K562 (cell line): ENCODE data around the gene LIMS2. TPM values are rescaled to one million over a fixed set of nuclear protein-coding genes. Genes with fewer than 3 reads are reported as not detected.

Experiments used
- ARNT ChIP-seq, 2 experiments: fragments of 450-650 bp; IDR thresholded peaks; 2 replicates each; pipeline ENCODE4 v1.6.1; 2016; ENCODE audit warnings: mild to moderate bottlenecking in 1 of 2
- CHCHD3 ChIP-seq: fragments of 250-450 bp; sonication (Bioruptor Pico); IDR thresholded peaks from 2 replicates; pipeline ENCODE4 v2.1.2; 2022; ENCODE audit warnings: mild to moderate bottlenecking
- COPS2 ChIP-seq: fragments of 450-650 bp; conservative IDR thresholded peaks from 2 replicates; pipeline ENCODE4 v1.6.1; 2016; ENCODE audit warnings: mild to moderate bottlenecking, moderate library complexity
- PCBP1 ChIP-seq: fragments of 200-400 bp; formaldehyde crosslinking; IDR thresholded peaks from 2 replicates; pipeline ENCODE4 v1.6.1; 2018; ENCODE audit warnings: mild to moderate bottlenecking, low read depth, low read length; ENCODE audit not compliant: poor library complexity, severe bottlenecking
- PCBP2 ChIP-seq: fragments of 200-400 bp; formaldehyde crosslinking; IDR thresholded peaks from 2 replicates; pipeline ENCODE4 v1.6.1; 2018; ENCODE audit warnings: low read length, low read depth, mild to moderate bottlenecking, moderate library complexity; ENCODE audit not compliant: poor library complexity, severe bottlenecking
- RBM22 ChIP-seq: fragments of 200-400 bp; formaldehyde crosslinking; IDR thresholded peaks from 2 replicates; pipeline ENCODE4 v1.6.1; 2018; ENCODE audit warnings: low read length, low read depth; ENCODE audit not compliant: poor library complexity, severe bottlenecking
- SMARCC2 ChIP-seq: fragments of 450-650 bp; IDR thresholded peaks from 2 replicates; pipeline ENCODE4 v1.6.1; 2017; ENCODE audit warnings: antibody characterized with exemption, moderate library complexity, mild to moderate bottlenecking, low read depth
- ZNF12 ChIP-seq: sonication (generic); formaldehyde crosslinking; IDR thresholded peaks from 2 replicates; pipeline ENCODE4 v1.4.0; 2020; ENCODE audit warnings: mild to moderate bottlenecking, missing genetic modification reagents
- ZNF644 ChIP-seq: fragments of 200-800 bp; sonication (Bioruptor generic); IDR thresholded peaks from 2 replicates; pipeline ENCODE4 v1.6.1; 2016; ENCODE audit warnings: low read depth, missing genetic modification characterization, missing compliant biosample characterization
- polyA plus RNA-seq, 8 experiments: library from polyadenylated mRNA; depleted of rRNA in 4 of 8; stranded (reverse) in 5 of 8; unstranded in 3 of 8; fragments of >200 nt; fragmentation: Nextera tagmentation in 2 of 8; fragmentation: Illumina TruSeq in 1 of 8; extraction: Ambion mirVana in 2 of 8; extraction: Trizol in 1 of 8; gene quantifications; 2 replicates each; pipeline versions ENCODE4 v1.2.1 to v1.2.3, GENCODE V29; 2011 to 2014; ENCODE audit warnings: inconsistent platforms in 1 of 8, missing spikeins in 1 of 8
- total RNA-seq, 7 experiments: library from RNA; depleted of rRNA in 6 of 7; stranded (reverse); fragments of >200 nt in 6 of 7; fragmentation: Illumina TruSeq in 2 of 7; extraction: Trizol in 2 of 7; gene quantifications; 2 replicates each; pipeline versions ENCODE4 v1.2.1 to v1.2.3, GENCODE V29; 2011 to 2021; ENCODE audit warnings: low replicate concordance in 1 of 7
- TF ChIP-seq, protein P1 (sequence below): fragments of 250-450 bp; sonication (Bioruptor Pico); IDR thresholded peaks from 2 replicates; pipeline ENCODE4 v1.5.0; 2021; ENCODE audit warnings: mild to moderate bottlenecking, moderate library complexity
- TF ChIP-seq, protein P2 (sequence below): sonication (generic); formaldehyde crosslinking; IDR thresholded peaks from 2 replicates; pipeline ENCODE4 v1.8.1; 2023; ENCODE audit warnings: missing genetic modification reagents, mild to moderate bottlenecking, borderline replicate concordance
- TF ChIP-seq, protein P3 (sequence below), 2 experiments: fragments of 250-450 bp in 1 of 2; fragments of 450-650 bp in 1 of 2; sonication (Bioruptor Pico) in 1 of 2; IDR thresholded peaks; 2 replicates each; pipeline versions ENCODE4 v1.6.1 to v1.8.0; 2016 to 2021; ENCODE audit warnings: mild to moderate bottlenecking in 2 of 2, moderate library complexity in 2 of 2, missing compliant biosample characterization in 1 of 2, missing genetic modification characterization in 1 of 2
- TF ChIP-seq, protein P4 (sequence below): conservative IDR thresholded peaks from 2 replicates; pipeline ENCODE4 v1.6.1; 2011; ENCODE audit warnings: low read depth, mild to moderate bottlenecking, low read length; ENCODE audit not compliant: control insufficient read depth
- TF ChIP-seq, protein P5 (sequence below), 2 experiments: fragments of 450-650 bp in 1 of 2; sonication (generic) in 1 of 2; formaldehyde crosslinking; conservative IDR thresholded peaks; 2 replicates each; pipeline versions ENCODE4 v1.4.0 to v1.8.1; 2020 to 2022; ENCODE audit warnings: mild to moderate bottlenecking in 1 of 2, missing genetic modification reagents in 1 of 2

LIMS2 gene
- total and polyA plus RNA-seq, 9 of the 15 experiments (the other 6 are each of a cell fraction or from before 2014, with no cell fraction given): 0.04 to 0.22 TPM; not detected in 7

DNA sequence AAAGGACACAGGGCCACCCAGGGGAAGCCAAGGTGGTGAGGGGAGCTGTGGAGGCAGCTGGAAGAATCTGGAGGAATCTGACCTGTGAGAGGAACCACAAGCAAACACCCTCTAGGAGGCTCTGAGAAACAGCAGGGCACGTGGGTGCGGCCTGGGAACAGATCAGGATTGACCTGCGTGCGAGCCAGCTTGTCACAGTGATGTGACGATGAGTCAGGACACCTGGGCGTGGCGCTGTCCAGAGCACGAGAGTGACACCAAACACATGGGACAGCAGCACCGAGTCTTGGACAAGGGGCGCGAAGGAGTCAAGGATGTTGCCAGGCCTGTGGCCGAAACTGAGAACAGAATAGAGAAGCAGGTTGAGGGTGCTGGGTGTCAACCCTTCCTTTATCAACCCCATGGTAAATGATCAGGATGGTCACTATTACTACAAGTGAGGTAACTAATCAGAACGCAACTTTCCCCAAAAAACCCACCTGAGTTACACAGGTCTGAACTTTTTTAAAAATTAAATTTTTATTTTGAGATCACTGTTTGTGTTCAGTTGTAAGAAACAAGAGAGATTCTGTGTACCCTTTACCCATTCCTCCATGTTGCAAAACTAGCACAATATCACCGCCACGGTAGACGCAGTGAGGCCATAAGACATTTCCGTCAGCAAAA is 25.3 kb upstream of the LIMS2 start (continued):
- TF ChIP-seq, protein P1, sequence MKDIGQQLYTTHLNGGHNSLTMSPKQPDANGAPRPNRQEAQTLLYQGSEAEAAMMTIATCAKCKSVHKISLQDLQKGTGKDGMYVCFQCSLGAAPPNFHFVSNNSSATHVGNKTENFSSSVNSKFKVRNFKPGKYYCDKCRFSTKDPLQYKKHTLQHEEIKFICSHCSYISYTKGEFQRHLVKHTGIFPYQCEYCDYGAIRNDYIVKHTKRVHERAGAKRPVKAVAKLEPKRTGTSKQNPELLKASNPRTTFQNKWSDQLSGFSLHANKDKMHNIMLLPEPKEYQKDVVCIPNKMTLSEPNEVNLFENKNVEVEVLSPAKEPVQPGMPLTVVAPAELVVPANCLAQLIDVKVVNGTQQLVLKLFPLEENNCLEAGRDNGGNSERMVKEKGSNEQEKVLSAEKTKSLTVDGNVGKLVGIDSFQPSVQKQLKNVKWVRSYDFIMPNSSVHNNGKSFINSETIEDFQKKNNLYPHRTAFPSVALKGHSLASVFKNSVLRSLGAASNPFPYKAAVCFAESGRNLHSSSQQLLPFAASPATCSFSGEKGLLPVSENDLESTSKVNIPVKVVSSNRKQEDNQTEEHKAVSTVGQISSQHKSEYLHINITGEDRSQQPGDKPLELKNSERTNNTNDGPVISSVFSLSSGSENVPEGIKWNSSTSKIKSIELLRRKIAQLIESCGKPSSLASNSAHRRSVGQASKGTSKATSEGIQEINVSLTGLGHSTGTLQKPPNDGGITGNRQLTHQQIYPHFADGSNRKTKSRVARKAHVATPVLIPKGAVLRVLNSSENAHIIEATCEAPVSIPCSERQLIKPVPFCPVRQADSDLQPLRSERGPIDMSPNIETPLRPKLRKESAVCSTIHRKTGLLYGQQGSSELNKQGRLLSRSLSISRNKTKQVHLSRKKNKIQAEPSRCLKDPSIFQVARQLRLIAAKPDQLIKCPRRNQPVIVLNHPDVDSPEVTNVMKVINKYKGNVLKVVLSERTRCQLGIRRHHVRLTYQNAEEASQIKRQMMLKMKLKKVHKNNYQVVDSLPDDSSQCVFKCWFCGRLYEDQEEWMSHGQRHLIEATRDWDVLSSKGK: no peak
- TF ChIP-seq CHCHD3 (CRISPR knock-in tag) (0 out of 2 replicates have a peak, but pooled peaks have one; percentile 1), RBM22 (no peak), ZNF12 (no peak), ARNT (IDR thresholded peaks at IDR 0.05) (peak; percentile 36 to 42; a peak in 2 of 4 replicates), PCBP1 (no peak), ZNF644 (tag) (no peak), PCBP2 (no peak), COPS2 (no peak), SMARCC2 (no peak)
- TF ChIP-seq, protein P2, sequence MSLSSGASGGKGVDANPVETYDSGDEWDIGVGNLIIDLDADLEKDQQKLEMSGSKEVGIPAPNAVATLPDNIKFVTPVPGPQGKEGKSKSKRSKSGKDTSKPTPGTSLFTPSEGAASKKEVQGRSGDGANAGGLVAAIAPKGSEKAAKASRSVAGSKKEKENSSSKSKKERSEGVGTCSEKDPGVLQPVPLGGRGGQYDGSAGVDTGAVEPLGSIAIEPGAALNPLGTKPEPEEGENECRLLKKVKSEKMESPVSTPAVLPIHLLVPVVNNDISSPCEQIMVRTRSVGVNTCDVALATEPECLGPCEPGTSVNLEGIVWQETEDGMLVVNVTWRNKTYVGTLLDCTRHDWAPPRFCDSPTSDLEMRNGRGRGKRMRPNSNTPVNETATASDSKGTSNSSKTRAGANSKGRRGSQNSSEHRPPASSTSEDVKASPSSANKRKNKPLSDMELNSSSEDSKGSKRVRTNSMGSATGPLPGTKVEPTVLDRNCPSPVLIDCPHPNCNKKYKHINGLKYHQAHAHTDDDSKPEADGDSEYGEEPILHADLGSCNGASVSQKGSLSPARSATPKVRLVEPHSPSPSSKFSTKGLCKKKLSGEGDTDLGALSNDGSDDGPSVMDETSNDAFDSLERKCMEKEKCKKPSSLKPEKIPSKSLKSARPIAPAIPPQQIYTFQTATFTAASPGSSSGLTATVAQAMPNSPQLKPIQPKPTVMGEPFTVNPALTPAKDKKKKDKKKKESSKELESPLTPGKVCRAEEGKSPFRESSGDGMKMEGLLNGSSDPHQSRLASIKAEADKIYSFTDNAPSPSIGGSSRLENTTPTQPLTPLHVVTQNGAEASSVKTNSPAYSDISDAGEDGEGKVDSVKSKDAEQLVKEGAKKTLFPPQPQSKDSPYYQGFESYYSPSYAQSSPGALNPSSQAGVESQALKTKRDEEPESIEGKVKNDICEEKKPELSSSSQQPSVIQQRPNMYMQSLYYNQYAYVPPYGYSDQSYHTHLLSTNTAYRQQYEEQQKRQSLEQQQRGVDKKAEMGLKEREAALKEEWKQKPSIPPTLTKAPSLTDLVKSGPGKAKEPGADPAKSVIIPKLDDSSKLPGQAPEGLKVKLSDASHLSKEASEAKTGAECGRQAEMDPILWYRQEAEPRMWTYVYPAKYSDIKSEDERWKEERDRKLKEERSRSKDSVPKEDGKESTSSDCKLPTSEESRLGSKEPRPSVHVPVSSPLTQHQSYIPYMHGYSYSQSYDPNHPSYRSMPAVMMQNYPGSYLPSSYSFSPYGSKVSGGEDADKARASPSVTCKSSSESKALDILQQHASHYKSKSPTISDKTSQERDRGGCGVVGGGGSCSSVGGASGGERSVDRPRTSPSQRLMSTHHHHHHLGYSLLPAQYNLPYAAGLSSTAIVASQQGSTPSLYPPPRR (CRISPR knock-in tag): no peak; the same call in 1 of the 2 replicates
- TF ChIP-seq, protein P3, sequence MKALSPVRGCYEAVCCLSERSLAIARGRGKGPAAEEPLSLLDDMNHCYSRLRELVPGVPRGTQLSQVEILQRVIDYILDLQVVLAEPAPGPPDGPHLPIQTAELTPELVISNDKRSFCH (CRISPR knock-in tag; IDR thresholded peaks at IDR 0.05): no peak
- TF ChIP-seq, protein P3 (tag; IDR thresholded peaks at IDR 0.05): peak; percentile 34; the same call in 1 of the 2 replicates
- TF ChIP-seq, protein P4, sequence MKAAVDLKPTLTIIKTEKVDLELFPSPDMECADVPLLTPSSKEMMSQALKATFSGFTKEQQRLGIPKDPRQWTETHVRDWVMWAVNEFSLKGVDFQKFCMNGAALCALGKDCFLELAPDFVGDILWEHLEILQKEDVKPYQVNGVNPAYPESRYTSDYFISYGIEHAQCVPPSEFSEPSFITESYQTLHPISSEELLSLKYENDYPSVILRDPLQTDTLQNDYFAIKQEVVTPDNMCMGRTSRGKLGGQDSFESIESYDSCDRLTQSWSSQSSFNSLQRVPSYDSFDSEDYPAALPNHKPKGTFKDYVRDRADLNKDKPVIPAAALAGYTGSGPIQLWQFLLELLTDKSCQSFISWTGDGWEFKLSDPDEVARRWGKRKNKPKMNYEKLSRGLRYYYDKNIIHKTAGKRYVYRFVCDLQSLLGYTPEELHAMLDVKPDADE: peak; percentile 53; the same call in 1 of the 2 replicates
- TF ChIP-seq, protein P5, sequence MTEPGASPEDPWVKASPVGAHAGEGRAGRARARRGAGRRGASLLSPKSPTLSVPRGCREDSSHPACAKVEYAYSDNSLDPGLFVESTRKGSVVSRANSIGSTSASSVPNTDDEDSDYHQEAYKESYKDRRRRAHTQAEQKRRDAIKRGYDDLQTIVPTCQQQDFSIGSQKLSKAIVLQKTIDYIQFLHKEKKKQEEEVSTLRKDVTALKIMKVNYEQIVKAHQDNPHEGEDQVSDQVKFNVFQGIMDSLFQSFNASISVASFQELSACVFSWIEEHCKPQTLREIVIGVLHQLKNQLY (CRISPR knock-in tag; conservative IDR thresholded peaks at IDR 0.05): 0 out of 4 replicates have a peak, but pooled peaks of 1 of the 2 experiments have one; percentile 86
